ENCODE results near the gene SUCO.

GRCh38 chr1:172656576-172656975, 123.6 kb downstream of the SUCO start:
- TF ChIP-seq CTCF (IDR thresholded peaks at IDR 0.05) (no peak), POLR2AphosphoS5 (IDR thresholded peaks at IDR 0.05) (no peak)

Measured in gastroesophageal sphincter (tissue), 3 donors.